ENCODE data around the gene ATCAY.
"Not testable (repeated sequence)": the region's sequence is repeated elsewhere in the genome, so short reads cannot be mapped to it uniquely, and the experiment has no call there.

Gene ATCAY

GRCh38 chr19:3857449-3858003, 23.0 kb upstream of the ATCAY start:
- DNase-seq (ENCODE audit: low read depth): no peak

- DNase-seq (ENCODE audit: low read depth): no peak
These were observed 20.0 kb upstream of the ATCAY start for GRCh38 chr19:3860499-3860898.

GRCh38 chr19:3862826-3863500, 17.5 kb upstream of the ATCAY start:
- no peak for DNase-seq (ENCODE audit: low read depth)

GRCh38 chr19:3863648-3864047, 16.8 kb upstream of the ATCAY start:
- DNase-seq (ENCODE audit: low read depth): no peak

GRCh38 chr19:3866910-3867638, 13.4 kb upstream of the ATCAY start:
- DNase-seq (ENCODE audit: low read depth): no peak

GRCh38 chr19:3867971-3868769, 12.3 kb upstream of the ATCAY start:
- no peak for DNase-seq (ENCODE audit: low read depth)

GRCh38 chr19:3868770-3869456, 11.6 kb upstream of the ATCAY start, which contains the start of gene ZFR2:
Gene ZFR2 (minus strand): TSS chr19:3869038. CDS start chr19:3869017, 21 bp downstream.
- DNase-seq (ENCODE audit: low read depth): peak; percentile 6

- no peak for DNase-seq (ENCODE audit: low read depth)
These were observed 7.3 kb upstream of the ATCAY start for GRCh38 chr19:3873151-3873550.

- not testable (repeated sequence) for DNase-seq (ENCODE audit: low read depth)
These were observed 5.8 kb upstream of the ATCAY start for GRCh38 chr19:3874695-3875094.

GRCh38 chr19:3879656-3880055, 829 bp upstream of the ATCAY start:
- no peak for DNase-seq (ENCODE audit: low read depth)

- no peak for DNase-seq (ENCODE audit: low read depth)
These were observed 971 bp downstream of the ATCAY start for GRCh38 chr19:3881272-3882040.

GRCh38 chr19:3882041-3882384, 1.5 kb downstream of the ATCAY start:
- DNase-seq (ENCODE audit: low read depth): no peak

GRCh38 chr19:3890591-3890990, 10.1 kb downstream of the ATCAY start:
- no peak for DNase-seq (ENCODE audit: low read depth)

GRCh38 chr19:3893509-3894179, 13.2 kb downstream of the ATCAY start:
- no peak for DNase-seq (ENCODE audit: low read depth)

- not testable (repeated sequence) for DNase-seq (ENCODE audit: low read depth)
These were observed 14.5 kb downstream of the ATCAY start for GRCh38 chr19:3894959-3895358.

- no peak for DNase-seq (ENCODE audit: low read depth)
These were observed 15.3 kb downstream of the ATCAY start for GRCh38 chr19:3895788-3896187.

GRCh38 chr19:3897936-3898335, 17.5 kb downstream of the ATCAY start:
- no peak for DNase-seq (ENCODE audit: low read depth)

GRCh38 chr19:3898426-3898825, 17.9 kb downstream of the ATCAY start:
- no peak for DNase-seq (ENCODE audit: low read depth)

GRCh38 chr19:3899531-3900294, 19.2 kb downstream of the ATCAY start:
- no peak for DNase-seq (ENCODE audit: low read depth)
